HL-60 (cell line): ENCODE measurements around the gene DNAH10.

Source experiments
- DNase-seq, 2 experiments: peaks; one replicate each; pipeline ENCODE4 v3.0.0-alpha.2; 2010 to 2020; ENCODE audit warnings: low read depth in 1 of 2, low spot score in 1 of 2
- H3K27ac ChIP-seq: fragments of 250-450 bp; sonication (Bioruptor Pico); replicated peaks from 2 replicates; pipeline ENCODE4 v1.5.1; 2020; ENCODE audit warnings: mild to moderate bottlenecking, moderate library complexity
- H3K27me3 ChIP-seq: fragments of 250-450 bp; sonication (Bioruptor Pico); 2 replicates; pipeline ENCODE4 v1.5.1; 2021; ENCODE audit warnings: mild to moderate bottlenecking, moderate library complexity; ENCODE audit not compliant: insufficient read depth, poor library complexity, severe bottlenecking
- H3K4me3 ChIP-seq: replicated peaks from 2 replicates; pipeline ENCODE4 v1.5.1; 2011; ENCODE audit warnings: mild to moderate bottlenecking, control low read depth, low read length; ENCODE audit not compliant: insufficient read depth
- CTCF ChIP-seq: IDR thresholded peaks from one replicate; pipeline ENCODE4 v1.5.1; 2011; ENCODE audit warnings: low read length, control low read depth, inconsistent platforms; ENCODE audit not compliant: insufficient read depth
- GABPA ChIP-seq: IDR thresholded peaks from 2 replicates; pipeline ENCODE4 v1.6.1; 2012; ENCODE audit warnings: low read depth
- POLR2AphosphoS5 ChIP-seq: IDR thresholded peaks from 2 replicates; pipeline ENCODE4 v1.6.1; 2012; ENCODE audit warnings: low read depth
- REST ChIP-seq: IDR thresholded peaks from 2 replicates; pipeline ENCODE4 v1.6.1; 2012; ENCODE audit warnings: low read depth; ENCODE audit not compliant: insufficient replicate concordance
- SPI1 ChIP-seq: IDR thresholded peaks from 2 replicates; pipeline ENCODE4 v1.6.1; 2012; ENCODE audit warnings: low read depth, mild to moderate bottlenecking, borderline replicate concordance

DNAH10 gene

GRCh38 chr12:123942911-123943648, 181.0 kb downstream of the DNAH10 start:
- no peak overlapping the region for H3K27ac ChIP-seq
- no peaks in the 10 kb centered on the region for H3K27me3 ChIP-seq
- H3K4me3 ChIP-seq = no peak overlapping the region
- DNase-seq = no peak
- TF ChIP-seq SPI1 (no peak), CTCF (no peak), GABPA (no peak), POLR2AphosphoS5 (no peak), REST (no peak)

GRCh38 chr12:123943816-123944215, 181.7 kb downstream of the DNAH10 start:
- DNase-seq = no peak
- TF ChIP-seq SPI1 (no peak), POLR2AphosphoS5 (no peak), GABPA (no peak), CTCF (no peak), REST (no peak)
- no peak overlapping the region for H3K4me3 ChIP-seq
- no peaks in the 10 kb centered on the region for H3K27me3 ChIP-seq
- H3K27ac ChIP-seq = no peak overlapping the region

GRCh38 chr12:123944696-123945095, 182.6 kb downstream of the DNAH10 start:
- TF ChIP-seq CTCF (no peak), POLR2AphosphoS5 (no peak), SPI1 (no peak), GABPA (no peak), REST (no peak)
- H3K4me3 ChIP-seq = no peak overlapping the region
- H3K27ac ChIP-seq = no peak overlapping the region
- DNase-seq = peak in 1 of 2 experiments; percentile 30
- no peaks in the 10 kb centered on the region for H3K27me3 ChIP-seq
